BE2C (cell line): ENCODE measurements around the gene KRT17.
"Not testable (repeated sequence)": the region's sequence is repeated elsewhere in the genome, so short reads cannot be mapped to it uniquely, and the experiment has no call there.

Experiments used
- DNase-seq: peaks from one replicate; pipeline ENCODE4 v3.0.0-alpha.2; 2020
- H3K27me3 ChIP-seq: fragments of 250-450 bp; sonication (Bioruptor Pico); 2 replicates; pipeline ENCODE4 v1.5.1; 2020; ENCODE audit warnings: mild to moderate bottlenecking
- H3K36me3 ChIP-seq: fragments of 250-450 bp; sonication (Bioruptor Pico); 2 replicates; pipeline ENCODE4 v1.5.1; 2020; ENCODE audit warnings: mild to moderate bottlenecking
- H3K4me1 ChIP-seq: fragments of 250-450 bp; sonication (Bioruptor Pico); 2 replicates; pipeline ENCODE4 v1.5.1; 2020
- H3K4me3 ChIP-seq: 2 replicates; pipeline ENCODE4 v1.5.1; 2011; ENCODE audit warnings: low read depth, low read length
- H3K9me3 ChIP-seq: fragments of 250-450 bp; sonication (Bioruptor Pico); 2 replicates; pipeline ENCODE4 v1.5.1; 2020
- TF ChIP-seq, protein P1 (sequence below): IDR thresholded peaks from 2 replicates; pipeline ENCODE4 v1.5.1; 2012; ENCODE audit warnings: mild to moderate bottlenecking, low read depth, low read length

The KRT17 gene

GRCh38 chr17:41647038-41647813 lies 22.9 kb upstream of the KRT17 start:
- DNase-seq, result no peak
- Histone ChIP-seq H3K9me3 (no peaks in the 10 kb centered on the region), H3K36me3 (no peaks in the 10 kb centered on the region), H3K27me3 (no peaks in the 10 kb centered on the region), H3K4me1 (peaks cover 5% of the 10 kb centered on the region), H3K4me3 (no peak overlapping the region)
- TF ChIP-seq, protein P1, sequence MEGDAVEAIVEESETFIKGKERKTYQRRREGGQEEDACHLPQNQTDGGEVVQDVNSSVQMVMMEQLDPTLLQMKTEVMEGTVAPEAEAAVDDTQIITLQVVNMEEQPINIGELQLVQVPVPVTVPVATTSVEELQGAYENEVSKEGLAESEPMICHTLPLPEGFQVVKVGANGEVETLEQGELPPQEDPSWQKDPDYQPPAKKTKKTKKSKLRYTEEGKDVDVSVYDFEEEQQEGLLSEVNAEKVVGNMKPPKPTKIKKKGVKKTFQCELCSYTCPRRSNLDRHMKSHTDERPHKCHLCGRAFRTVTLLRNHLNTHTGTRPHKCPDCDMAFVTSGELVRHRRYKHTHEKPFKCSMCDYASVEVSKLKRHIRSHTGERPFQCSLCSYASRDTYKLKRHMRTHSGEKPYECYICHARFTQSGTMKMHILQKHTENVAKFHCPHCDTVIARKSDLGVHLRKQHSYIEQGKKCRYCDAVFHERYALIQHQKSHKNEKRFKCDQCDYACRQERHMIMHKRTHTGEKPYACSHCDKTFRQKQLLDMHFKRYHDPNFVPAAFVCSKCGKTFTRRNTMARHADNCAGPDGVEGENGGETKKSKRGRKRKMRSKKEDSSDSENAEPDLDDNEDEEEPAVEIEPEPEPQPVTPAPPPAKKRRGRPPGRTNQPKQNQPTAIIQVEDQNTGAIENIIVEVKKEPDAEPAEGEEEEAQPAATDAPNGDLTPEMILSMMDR, result no peak

GRCh38 chr17:41642252-41643156 lies 18.1 kb upstream of the KRT17 start:
- H3K27me3 ChIP-seq, result no peaks in the 10 kb centered on the region
- H3K4me1 ChIP-seq, result peaks cover 3% of the 10 kb centered on the region
- no peaks in the 10 kb centered on the region for H3K9me3 ChIP-seq
- H3K36me3 ChIP-seq, result no peaks in the 10 kb centered on the region
- TF ChIP-seq, protein P1, result no peak
- no peak overlapping the region for H3K4me3 ChIP-seq
- DNase-seq, result no peak

DNA sequence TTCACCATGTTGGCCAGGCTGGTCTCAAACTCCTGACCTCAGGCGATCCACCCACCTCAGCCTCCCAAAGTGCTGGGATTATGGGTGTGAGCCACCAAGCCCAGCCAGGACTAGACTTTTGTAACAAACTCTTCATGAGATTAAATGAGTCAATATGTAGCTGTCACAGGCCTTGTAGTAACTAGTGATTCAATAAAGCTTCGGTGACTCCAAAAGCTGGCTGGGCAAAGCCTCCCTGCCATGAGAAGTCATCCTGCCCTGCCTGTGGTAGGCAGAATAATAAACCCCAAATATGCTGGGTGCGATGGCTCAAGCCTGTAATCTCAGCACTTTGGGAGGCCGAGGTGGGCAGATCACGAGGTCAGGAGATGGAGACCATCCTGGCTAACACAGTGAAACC lies 16.2 kb upstream of the KRT17 start:
- H3K27me3 ChIP-seq, H3K4me3 ChIP-seq: not testable (repeated sequence)

DNA sequence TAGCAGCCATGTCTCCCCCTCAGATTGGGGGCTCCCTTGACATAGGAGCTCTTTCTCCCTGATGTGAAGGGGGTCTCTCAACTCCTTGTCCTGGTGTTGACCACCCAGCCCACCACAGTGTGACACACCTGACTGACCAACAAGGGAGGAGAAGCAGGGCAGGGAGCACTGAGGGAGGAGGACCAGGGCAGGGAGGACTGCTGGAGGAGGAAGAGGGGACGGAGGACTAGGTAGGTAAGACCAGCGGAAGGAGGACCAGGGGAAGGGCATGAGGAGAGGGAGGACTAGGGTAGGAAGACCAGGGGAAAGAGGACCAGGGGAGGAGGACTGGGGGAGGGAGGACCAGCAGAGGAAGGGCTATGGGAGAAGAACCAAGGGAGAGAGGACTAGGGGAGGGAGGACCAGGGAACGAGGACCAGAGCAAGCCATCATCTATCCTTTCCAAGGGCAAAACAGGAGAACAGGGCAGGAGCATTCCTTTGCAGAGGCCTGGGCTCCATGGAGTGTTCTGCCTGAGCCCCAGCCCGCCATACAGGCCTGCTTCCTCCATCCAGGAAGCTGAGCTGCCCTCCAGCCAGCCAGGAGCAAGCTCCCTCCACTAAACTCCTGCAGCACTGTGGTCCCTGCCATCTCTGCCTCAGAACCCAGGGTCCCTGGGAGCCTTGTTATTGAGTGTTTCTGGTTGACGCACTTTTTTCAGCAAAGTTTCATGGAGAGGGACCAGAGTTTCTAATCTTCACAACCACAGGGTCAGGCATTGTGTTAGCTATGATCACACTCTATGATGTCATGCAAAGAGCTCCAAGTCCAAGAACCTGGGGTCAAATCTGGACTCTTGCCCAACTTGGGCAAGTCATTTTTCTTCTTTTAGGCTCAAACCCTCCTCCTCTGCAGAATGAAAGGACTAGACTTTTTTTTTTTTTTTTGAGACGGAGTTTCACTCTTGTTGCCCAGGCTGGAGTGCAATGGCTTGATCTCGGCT lies 15.4 kb upstream of the KRT17 start:
- H3K27me3 ChIP-seq, result no peaks in the 10 kb centered on the region
- DNase-seq, result no peak
- TF ChIP-seq, protein P1, result no peak
- H3K36me3 ChIP-seq, result no peaks in the 10 kb centered on the region
- peaks cover 12% of the 10 kb centered on the region for H3K4me1 ChIP-seq
- no peaks in the 10 kb centered on the region for H3K9me3 ChIP-seq
- H3K4me3 ChIP-seq, result no peak overlapping the region

More for the DNA sequence above, 16.2 kb upstream of the KRT17 start:
- not testable (repeated sequence) for H3K36me3 ChIP-seq, H3K4me1 ChIP-seq, H3K9me3 ChIP-seq, DNase-seq

- H3K36me3 ChIP-seq, result no peaks in the 10 kb centered on the region
- TF ChIP-seq, protein P1, result no peak
- H3K4me1 ChIP-seq, result peaks cover 14% of the 10 kb centered on the region
Observed at GRCh38 chr17:41638941-41639340, 14.6 kb upstream of the KRT17 start.

GRCh38 chr17:41638194-41638593 lies 13.8 kb upstream of the KRT17 start:
- H3K9me3 ChIP-seq, result no peaks in the 10 kb centered on the region
- no peak for DNase-seq
- no peaks in the 10 kb centered on the region for H3K27me3 ChIP-seq
- no peak overlapping the region for H3K4me3 ChIP-seq
- peaks cover 14% of the 10 kb centered on the region for H3K4me1 ChIP-seq
- no peaks in the 10 kb centered on the region for H3K36me3 ChIP-seq
- TF ChIP-seq, protein P1, result no peak

More at GRCh38 chr17:41638941-41639340, 14.6 kb upstream of the KRT17 start:
- Histone ChIP-seq H3K27me3 (no peaks in the 10 kb centered on the region), H3K9me3 (no peaks in the 10 kb centered on the region), H3K4me3 (no peak overlapping the region)
- DNase-seq, result no peak
